NT2/D1 (cell line): ENCODE measurements around the gene DAPK2.

Experiments
- SUZ12 ChIP-seq: IDR thresholded peaks from 2 replicates; pipeline ENCODE4 v1.6.1; 2011; ENCODE audit not compliant: insufficient read length, insufficient read depth; ENCODE audit errors: extremely low read depth
- YY1 ChIP-seq: IDR thresholded peaks from 2 replicates; pipeline ENCODE4 v1.6.1; 2011; ENCODE audit not compliant: insufficient read length, insufficient read depth

GRCh38 chr15:64013179-64014062 is 32.9 kb downstream of the DAPK2 start:
- TF ChIP-seq SUZ12 (no peak), YY1 (no peak)
